ENCODE measurements around the gene PATL1. TPM values are rescaled to one million over a fixed set of nuclear protein-coding genes. Genes with fewer than 3 reads are reported as not detected.

Gene PATL1
- total RNA-seq, 1 experiment from 2014 or later, result 31.2 TPM

DNA sequence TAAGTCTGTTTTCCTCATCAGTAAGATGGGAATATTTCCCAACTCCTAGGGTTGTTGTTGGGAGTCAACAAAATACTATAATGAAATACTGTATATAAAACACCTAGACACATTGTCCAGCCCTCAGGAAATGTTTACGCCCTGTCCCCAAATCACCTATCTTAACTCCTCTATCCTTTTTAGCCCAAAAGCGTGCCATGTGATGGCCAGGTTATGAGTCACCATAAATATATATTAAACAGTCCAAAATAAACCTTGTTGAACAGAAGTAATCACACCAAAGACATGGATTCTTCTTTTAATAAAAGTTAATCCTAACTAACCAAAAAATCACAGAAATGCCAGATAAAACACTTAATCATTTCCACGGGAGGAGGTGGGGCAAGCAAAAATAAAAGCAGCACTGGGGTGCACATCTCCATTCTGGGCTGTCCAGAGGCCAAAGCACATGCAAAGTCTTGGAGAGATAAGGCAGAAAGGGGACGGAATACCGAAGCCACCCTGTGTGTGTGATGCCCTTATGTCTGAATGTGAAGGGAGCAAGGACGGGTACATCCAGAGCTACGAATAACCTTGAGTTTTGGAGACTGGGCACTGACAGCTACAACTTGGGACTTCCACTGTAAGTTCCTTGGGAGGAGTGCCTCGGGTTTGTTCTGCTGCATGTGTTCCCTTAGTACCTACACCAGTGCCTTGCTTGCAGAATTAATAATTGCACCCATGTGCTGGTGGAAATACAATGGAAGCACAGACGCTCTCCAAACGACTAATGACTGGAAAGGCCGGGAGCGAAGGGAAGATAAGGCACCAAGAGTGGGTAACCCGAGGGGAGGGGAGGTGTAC lies 54.3 kb downstream of the PATL1 start:
- H3K9me3 ChIP-seq (replicated peaks), result no peaks in the 10 kb centered on the region

DNA sequence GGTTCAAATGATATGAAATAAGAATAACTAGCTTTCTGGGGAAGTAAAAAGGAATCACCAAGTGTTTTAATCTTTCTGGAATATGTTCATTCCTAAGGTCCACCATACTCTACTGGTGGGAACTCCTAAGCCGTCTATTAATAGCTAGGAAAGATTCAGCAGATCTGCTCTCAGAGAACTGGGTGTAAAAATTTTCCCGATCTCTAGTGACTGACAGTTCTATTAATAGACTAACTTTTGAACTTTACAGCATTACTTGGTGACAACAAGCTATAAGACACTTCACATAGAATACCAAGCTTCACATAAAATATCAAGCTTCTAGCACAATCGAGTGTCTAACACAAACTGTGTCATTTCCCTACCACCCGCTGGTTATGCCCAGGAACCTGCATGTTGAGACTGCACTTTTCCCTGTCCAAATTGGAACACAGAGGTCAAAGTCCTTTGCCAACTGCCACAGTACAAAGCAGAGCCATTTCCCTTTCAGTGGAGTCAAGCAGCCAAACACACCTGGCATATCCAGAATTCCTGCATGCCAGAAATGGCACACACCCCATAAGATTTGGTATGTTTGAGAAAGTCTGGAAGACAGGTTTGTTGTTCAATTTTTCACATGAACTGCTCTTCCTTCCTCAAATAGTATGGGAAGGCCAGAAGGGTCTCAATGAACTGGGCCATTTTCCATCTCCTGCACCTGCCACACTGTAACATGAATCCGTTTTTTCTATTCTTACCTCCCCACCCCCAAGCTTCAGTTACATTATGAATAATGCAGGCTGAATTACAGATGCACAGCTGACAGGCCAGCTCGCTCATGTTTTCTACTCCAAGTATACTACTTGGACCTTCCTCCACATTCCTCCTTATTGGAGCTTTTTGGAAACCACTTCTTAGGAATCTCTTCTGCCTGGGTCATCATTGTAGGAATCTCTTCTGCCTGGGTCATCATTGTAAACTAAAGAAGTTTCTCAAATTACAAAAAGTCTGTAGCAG lies 57.0 kb downstream of the PATL1 start:
- H3K4me1 ChIP-seq, result peaks cover 9% of the 10 kb centered on the region; the same call in 1 of the 2 replicates
- no peak overlapping the region for H3K27ac ChIP-seq
- H3K4me3 ChIP-seq, result no peak overlapping the region
- no peaks in the 10 kb centered on the region for H3K9me3 ChIP-seq (replicated peaks)
- DNase-seq, result peak; percentile 12 to 60
- no peaks in the 10 kb centered on the region for H3K27me3 ChIP-seq
- H3K36me3 ChIP-seq, result peaks cover 19% of the 10 kb centered on the region; the same call in 1 of the 2 replicates

More for the DNA sequence above, 54.3 kb downstream of the PATL1 start:
- no peaks in the 10 kb centered on the region for H3K27me3 ChIP-seq
- H3K4me1 ChIP-seq, result peaks cover 9% of the 10 kb centered on the region; the same call in 1 of the 2 replicates
- peaks cover 10% of the 10 kb centered on the region; the same call in 1 of the 2 replicates for H3K36me3 ChIP-seq
- no peak overlapping the region for H3K27ac ChIP-seq
- DNase-seq, result peak in 1 of 2 experiments; percentile 15
- peak overlapping the region; percentile 83 for H3K4me3 ChIP-seq

DNA sequence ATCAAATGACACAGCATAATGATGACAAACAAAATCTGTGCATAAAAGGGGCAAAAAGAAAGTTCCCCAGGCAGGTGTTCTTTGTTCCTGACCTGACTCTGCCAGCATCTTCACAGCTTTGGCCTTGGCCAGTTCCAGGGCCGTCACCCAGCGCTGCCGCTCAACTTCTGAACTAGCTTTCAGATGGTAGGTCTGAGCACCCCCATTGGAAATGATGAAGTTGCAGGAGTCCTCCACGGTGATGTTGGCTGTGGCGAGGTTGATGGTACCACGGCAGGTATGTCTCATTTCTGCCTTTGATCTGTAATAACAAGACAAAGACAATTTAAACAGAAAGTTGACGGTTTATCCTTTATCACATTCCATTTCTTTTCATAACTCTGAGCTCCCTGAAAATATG lies 58.5 kb downstream of the PATL1 start:
- no peak for DNase-seq
- Histone ChIP-seq H3K4me1 (peaks cover 9% of the 10 kb centered on the region; the same call in 1 of the 2 replicates), H3K9me3 (replicated peaks) (no peaks in the 10 kb centered on the region), H3K36me3 (peaks cover 34% of the 10 kb centered on the region), H3K27ac (no peak overlapping the region), H3K27me3 (no peaks in the 10 kb centered on the region), H3K4me3 (no peak overlapping the region)

DNA sequence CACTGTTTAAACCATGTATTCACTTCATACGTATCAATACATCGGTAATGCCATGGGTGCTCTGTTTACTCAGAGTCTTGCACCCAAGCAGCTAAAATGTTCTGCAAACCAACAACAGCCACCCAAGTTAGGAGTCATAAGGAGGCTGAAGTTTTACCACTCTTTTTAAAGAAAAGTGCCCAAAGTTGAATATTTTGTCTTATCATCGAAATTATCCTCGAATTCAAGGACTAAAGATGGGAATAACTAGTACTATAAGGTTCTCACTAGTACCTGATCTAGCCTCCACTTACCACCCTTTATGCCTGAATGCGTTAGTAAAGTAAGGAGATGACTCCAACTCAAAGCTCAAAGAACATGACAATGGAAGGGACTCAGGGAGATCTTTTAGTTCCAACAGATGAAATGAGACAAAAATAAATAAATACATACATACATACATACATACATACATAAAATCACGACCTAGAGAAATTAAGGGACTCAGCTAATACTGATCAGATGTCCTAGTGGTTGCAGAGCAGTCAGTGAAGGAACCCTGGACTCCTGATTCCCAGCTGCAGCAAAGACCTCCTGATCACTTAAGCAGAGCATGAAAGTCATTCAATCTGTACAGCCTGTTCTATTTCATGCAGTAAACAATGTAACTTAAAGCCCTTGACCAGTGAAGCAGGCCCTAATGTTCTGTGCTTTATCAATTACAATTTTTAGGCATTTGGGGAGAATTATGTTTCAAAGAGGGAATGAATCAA lies 61.0 kb downstream of the PATL1 start:
- no peak for DNase-seq
- H3K9me3 ChIP-seq (replicated peaks), result no peaks in the 10 kb centered on the region
- peaks cover 40% of the 10 kb centered on the region for H3K36me3 ChIP-seq
- H3K4me3 ChIP-seq, result no peak overlapping the region
- no peaks in the 10 kb centered on the region for H3K27me3 ChIP-seq
- no peak overlapping the region for H3K27ac ChIP-seq
- peaks cover 5% of the 10 kb centered on the region; the same call in 1 of the 2 replicates for H3K4me1 ChIP-seq

DNA sequence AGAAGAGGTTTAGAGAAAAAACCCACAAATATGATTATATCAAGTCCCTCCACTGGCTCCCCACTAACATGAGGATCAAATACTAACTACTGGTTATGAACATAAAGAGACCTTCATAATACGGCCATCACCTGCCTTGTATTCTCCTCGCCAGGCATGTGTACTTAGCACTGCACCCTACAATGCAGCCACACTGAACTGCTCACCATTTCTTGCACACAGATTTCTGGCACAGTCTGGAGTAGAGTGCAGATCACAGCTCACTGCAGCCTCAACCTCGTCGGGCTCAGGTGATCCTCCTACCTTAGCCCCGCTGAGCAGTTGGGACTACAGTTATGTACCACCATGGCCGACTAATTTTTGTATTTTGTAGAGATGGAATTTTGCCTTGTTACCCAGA lies 66.4 kb downstream of the PATL1 start:
- Histone ChIP-seq H3K4me1 (no peaks in the 10 kb centered on the region), H3K4me3 (no peak overlapping the region), H3K9me3 (replicated peaks) (no peaks in the 10 kb centered on the region), H3K27me3 (no peaks in the 10 kb centered on the region), H3K27ac (no peak overlapping the region), H3K36me3 (peaks cover 52% of the 10 kb centered on the region)
- DNase-seq, result no peak

DNA sequence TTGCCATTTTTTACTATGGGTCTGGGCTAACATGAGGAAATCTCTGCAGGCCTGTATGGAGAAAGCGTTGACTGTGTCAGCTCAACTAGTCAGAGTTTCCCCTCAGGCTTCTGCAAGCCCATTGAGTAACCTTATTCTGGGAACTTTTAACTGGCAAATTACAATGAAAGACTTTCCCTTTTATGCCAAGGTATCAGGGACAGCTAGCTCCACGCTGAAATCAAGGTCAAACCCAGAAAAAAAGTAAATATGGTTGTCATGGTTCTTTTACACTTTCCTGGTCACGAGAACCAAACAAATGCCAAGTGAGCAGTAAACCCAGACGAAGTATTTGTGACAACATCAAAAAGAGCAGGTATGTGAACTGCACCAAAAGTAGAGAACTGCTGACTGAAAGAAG lies 67.0 kb downstream of the PATL1 start:
- Histone ChIP-seq H3K4me1 (no peaks in the 10 kb centered on the region), H3K27ac (no peak overlapping the region), H3K4me3 (no peak overlapping the region), H3K36me3 (peaks cover 52% of the 10 kb centered on the region), H3K9me3 (replicated peaks) (no peaks in the 10 kb centered on the region), H3K27me3 (no peaks in the 10 kb centered on the region)
- no peak for DNase-seq

DNA sequence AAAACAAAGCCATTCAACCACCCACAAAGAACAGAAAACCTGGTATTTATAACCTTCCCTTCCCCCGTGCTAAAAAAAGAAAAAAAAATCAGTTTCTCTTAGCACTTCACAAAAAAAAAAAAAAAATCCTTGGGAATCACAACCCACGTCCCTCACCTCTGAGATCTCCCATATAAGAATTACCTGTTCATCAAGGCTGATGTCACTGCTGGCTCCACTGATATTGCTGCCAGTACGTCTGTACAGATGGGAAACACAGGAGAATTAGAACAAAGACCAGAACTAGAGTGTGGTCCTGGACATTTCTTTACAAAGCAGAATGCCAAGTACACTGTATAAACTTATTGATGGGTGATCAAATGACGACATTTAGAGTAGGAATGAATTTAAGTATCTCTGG lies 68.2 kb downstream of the PATL1 start:
- no peaks in the 10 kb centered on the region for H3K27me3 ChIP-seq

DNA sequence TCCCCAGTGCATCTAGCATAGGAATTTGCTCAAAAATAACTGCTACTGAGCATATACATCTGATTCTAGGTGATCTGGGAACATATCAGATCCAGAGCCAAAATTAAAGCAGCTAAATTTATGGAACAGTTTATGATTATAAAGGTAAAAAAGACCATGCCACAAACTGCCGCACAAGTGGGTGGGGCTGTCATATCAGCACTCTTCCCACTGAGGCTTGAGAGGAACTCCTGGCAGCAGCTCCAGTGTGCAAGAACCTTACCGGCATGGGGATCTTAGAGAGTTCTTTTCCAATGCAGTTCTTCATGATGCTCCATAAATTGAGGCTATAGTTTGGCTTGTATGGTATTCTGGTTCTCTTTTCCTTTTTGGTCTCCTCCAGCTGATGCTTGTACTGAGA lies 68.6 kb downstream of the PATL1 start:
- H3K4me1 ChIP-seq, result no peaks in the 10 kb centered on the region
- no peak overlapping the region for H3K27ac ChIP-seq
- peaks cover 41% of the 10 kb centered on the region for H3K36me3 ChIP-seq
- no peaks in the 10 kb centered on the region for H3K9me3 ChIP-seq (replicated peaks)
- no peak for DNase-seq
- no peak overlapping the region for H3K4me3 ChIP-seq
- no peaks in the 10 kb centered on the region for H3K27me3 ChIP-seq

More for the DNA sequence above, 68.2 kb downstream of the PATL1 start:
- no peaks in the 10 kb centered on the region for H3K9me3 ChIP-seq (replicated peaks)
- H3K4me1 ChIP-seq, result no peaks in the 10 kb centered on the region
- no peak for DNase-seq
- peaks cover 44% of the 10 kb centered on the region for H3K36me3 ChIP-seq
- H3K4me3 ChIP-seq, result no peak overlapping the region
- H3K27ac ChIP-seq, result no peak overlapping the region

DNA sequence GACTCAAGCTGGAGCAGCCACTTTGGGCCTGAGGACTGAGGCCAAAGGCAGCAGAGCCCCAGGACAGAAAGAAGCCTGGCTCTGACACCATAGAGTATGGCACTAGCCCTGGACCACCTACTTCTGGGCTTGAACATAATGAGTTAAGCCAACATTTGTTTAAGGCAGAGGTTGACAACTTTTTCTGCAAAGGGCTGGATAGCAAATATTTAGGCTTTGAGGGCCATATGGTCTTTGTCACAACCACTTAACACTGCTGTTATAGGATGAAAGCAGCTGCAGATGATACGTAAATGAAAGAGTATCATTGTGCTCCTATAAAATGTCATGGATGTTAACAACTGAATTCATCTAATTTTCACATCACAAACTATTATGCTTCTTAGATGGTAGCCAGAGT lies 69.9 kb downstream of the PATL1 start:
- Histone ChIP-seq H3K4me1 (no peaks in the 10 kb centered on the region), H3K36me3 (peaks cover 38% of the 10 kb centered on the region), H3K27ac (no peak overlapping the region), H3K4me3 (no peak overlapping the region), H3K9me3 (replicated peaks) (no peaks in the 10 kb centered on the region), H3K27me3 (no peaks in the 10 kb centered on the region)
- no peak for DNase-seq

Other genes starting within 250 kb of the PATL1 start
- not detected in 2 replicates for gene OR5A2, start 242.6 kb downstream of the PATL1 start, total RNA-seq (2014; rRNA removed; shearing (Covaris generic))
- gene OR5A1, start 232.6 kb downstream of the PATL1 start, total RNA-seq (2014; rRNA removed; shearing (Covaris generic)), result not detected in 2 replicates
- not detected in 2 replicates for gene OR4D6, start 212.1 kb downstream of the PATL1 start, total RNA-seq (2014; rRNA removed; shearing (Covaris generic))
- not detected in 2 replicates for gene OR4D10, start 195.7 kb downstream of the PATL1 start, total RNA-seq (2014; rRNA removed; shearing (Covaris generic))
- not detected in 2 replicates for gene OR4D11, start 165.5 kb downstream of the PATL1 start, total RNA-seq (2014; rRNA removed; shearing (Covaris generic))
- gene OR4D9, start 157.5 kb downstream of the PATL1 start, total RNA-seq (2014; rRNA removed; shearing (Covaris generic)), result not detected in 2 replicates
- gene OSBP, start 53.3 kb downstream of the PATL1 start, total RNA-seq (2014; rRNA removed; shearing (Covaris generic)), result 17.2 and 20.0 TPM in 2 replicates
- gene OR10V1, start 44.8 kb upstream of the PATL1 start, total RNA-seq (2014; rRNA removed; shearing (Covaris generic)), result not detected in 2 replicates
- 50.6 and 52.6 TPM in 2 replicates for gene STX3, start 86.3 kb upstream of the PATL1 start, total RNA-seq (2014; rRNA removed; shearing (Covaris generic))
- gene MRPL16, start 141.7 kb upstream of the PATL1 start, total RNA-seq (2014; rRNA removed; shearing (Covaris generic)), result 59.4 and 66.1 TPM in 2 replicates
- gene CBLIF, start 176.5 kb upstream of the PATL1 start, total RNA-seq (2014; rRNA removed; shearing (Covaris generic)), result not detected in 2 replicates
- not detected in 2 replicates for gene TCN1, start 197.4 kb upstream of the PATL1 start, total RNA-seq (2014; rRNA removed; shearing (Covaris generic))
- not detected in 2 replicates for gene OOSP3, start 209.7 kb upstream of the PATL1 start, total RNA-seq (2014; rRNA removed; shearing (Covaris generic))

All from SJCRH30 (cell line).